HG02840 (cell line): Measurements from ENCODE around the gene DNASE1L1.

Experiments
- ATAC-seq: cut with Tn5 transposase; IDR thresholded peaks from one replicate; pipeline ENCODE4 v1.9.1; 2021; ENCODE audit warnings: mild to moderate bottlenecking, moderate library complexity, moderate number of reproducible peaks; ENCODE audit not compliant: unreplicated experiment, low FRiP score

DNASE1L1 gene, protein sequence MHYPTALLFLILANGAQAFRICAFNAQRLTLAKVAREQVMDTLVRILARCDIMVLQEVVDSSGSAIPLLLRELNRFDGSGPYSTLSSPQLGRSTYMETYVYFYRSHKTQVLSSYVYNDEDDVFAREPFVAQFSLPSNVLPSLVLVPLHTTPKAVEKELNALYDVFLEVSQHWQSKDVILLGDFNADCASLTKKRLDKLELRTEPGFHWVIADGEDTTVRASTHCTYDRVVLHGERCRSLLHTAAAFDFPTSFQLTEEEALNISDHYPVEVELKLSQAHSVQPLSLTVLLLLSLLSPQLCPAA

DNA sequence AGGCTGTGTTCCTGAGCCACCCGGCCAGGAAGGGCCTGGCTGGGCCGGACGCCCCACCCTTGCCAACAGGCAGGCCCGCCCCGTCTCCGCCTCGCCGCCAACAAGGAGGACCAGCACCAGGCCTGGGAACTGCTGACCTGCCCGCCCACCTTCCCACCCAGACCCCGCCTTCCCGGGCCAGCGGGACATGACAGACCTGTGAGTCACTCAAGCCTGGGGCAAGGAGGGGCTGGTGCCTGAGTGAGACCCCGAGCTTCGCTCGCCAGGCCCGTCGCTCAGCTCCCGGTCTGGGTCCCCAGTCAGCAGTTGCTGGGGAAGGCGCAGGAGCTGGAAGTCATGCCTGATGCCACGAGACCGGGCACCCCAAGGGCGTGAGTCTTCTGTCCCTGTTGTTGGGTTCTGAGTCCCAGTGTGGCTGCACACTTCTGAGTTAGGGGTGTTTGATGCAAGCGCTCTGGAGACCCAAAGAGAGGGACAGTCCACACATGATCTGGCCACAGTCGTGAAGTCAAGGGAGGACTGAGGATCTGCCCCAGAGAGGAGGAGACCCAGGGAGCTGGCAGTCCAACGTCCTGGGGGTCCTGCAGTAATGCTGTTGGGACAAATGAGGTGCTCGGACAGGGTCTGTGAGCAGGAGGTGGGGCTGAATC is at the start of gene DNASE1L1:
TSS of gene DNASE1L1 (minus strand) at position 33 of the 650 bp plus-strand sequence. CDS start 3,686 bp downstream, outside the sequence.
- ATAC-seq = no peak

DNA sequence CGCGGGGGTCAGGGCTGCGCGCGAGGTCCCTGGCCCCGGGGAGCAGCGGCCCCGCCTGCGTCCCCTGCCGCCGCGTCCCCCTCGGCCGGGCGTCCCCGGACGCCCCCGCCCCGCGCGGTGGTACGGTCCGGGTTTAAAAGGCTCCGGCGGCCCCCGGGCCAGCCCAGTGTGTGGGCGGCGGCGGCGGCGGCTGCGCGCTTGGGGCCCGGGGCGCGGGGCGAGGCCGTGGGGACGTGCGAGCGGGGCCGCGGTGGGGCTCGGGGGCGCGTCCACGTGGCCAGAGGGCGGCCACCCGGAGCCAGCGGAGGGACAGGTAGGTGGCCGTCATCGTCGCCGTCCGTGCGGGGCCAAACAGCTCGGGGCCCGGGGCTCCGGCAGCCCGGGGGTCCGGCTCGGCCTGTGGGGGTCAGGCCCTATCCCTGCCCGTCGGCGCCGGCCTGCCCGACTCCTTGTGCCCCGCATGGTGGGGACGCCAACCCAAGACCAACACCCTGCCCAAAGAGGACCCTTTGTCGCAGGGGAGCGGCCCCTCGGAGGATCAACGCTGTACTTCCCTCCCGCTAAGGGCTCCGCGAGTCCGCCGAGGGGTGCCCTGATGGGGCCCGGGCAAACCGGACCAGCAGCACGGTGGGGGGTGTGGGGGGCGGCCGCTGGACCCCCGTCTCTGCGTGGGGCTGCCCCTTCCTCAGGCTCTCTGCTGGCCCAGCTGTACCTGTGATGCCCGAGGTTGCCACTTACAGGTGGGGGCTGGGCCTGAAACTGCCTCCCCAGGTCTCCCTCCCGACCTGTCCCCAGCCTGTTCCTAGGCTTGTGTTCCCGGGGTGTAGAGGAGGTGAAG is 49.3 kb upstream of the DNASE1L1 start, which contains the start of gene PLXNA3:
TSS of gene PLXNA3 (plus strand) at position 166 of the 838 bp plus-strand sequence. CDS start 1,903 bp downstream, outside the sequence.
- ATAC-seq = peak; percentile 54

DNA sequence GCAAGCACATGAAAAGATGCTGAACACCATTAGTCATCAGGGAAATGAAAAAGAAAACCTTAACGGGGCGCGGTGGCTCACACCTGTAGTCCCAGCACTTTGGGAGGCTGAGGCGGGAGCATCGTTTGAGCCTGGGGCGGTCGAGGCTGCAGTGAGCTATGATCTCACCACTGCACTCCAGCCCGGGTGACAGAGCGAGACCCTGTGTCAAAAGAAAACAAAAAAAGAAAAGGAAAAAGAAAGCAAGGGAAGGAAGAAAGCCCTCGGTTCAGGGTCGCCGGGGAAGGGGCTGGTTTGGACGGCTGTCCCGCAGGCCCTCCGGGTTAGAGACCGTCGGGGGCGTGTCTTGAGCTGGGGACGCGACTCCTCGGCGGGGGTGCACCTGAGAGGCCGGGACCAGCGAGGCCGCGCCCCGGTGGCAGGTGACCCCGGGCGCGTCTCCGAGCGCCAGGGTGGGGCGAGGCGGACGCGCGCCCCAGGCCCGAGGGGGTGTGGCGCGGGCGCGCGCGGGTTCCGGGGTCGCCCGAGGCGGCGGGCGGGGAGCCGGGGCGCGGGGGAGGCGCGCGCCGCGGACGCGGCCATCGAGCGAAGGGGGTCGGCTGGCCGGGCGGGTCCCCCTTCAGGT is 48.5 kb upstream of the DNASE1L1 start:
- peak; percentile 46 for ATAC-seq

DNA sequence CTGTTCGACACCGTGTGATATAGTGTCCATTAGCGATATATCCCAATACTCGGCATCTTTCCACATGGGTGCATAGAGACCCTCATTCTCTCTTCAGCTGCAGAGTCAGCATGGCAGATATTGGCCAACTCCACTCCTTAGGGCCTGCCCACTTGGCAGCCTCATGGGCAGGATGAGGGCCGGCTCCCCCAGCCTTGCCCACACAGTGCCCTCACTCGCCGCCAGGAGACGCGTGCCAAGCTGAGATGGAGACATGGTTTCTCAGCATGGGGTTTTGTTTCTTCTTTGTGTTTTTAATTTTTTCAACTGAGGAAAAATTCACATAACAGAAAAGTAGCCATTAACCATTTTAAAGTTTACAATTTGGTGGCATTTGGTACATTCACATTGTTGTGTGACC is 43.8 kb upstream of the DNASE1L1 start:
- ATAC-seq = no peak

DNA sequence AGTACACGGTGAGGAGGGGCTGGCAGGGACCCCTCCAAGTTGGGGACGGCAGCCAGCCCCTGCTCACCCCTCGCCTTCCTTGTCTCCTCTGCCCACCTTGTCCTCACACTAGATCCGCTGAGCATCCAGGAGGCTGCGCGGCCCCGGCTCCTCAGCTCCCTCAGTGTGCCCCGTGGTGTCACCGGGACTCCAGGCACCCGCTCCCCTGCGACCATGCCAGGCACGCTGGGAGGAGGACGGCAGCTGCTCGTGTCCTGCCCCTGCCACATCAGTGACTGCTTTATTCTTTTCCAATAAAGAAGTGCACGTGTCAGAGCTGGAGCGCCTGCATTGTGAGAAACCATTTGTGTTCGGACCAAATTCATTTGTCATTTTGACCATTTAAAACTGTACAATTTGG is 41.3 kb upstream of the DNASE1L1 start:
- ATAC-seq = no peak

DNA sequence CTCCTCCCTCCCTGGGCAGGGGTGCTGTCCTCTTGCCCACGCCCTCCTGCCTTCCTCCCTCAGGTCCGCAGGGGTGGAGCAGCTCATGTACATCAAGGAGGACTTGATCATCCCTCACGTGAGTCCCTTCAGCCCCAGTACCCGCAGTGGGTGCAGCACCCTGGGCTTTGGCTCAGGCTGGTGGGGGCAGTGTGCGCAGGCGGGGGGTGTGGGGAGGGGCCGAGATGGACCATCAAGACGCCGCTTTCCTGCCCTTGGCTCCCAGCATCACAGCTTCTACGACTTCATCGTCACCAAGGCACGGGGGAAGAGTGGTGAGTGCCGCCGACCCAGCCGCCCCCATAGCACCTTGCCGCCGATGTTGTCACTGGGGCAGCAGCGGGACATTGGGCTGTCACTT is 40.6 kb upstream of the DNASE1L1 start:
- no peak for ATAC-seq

DNA sequence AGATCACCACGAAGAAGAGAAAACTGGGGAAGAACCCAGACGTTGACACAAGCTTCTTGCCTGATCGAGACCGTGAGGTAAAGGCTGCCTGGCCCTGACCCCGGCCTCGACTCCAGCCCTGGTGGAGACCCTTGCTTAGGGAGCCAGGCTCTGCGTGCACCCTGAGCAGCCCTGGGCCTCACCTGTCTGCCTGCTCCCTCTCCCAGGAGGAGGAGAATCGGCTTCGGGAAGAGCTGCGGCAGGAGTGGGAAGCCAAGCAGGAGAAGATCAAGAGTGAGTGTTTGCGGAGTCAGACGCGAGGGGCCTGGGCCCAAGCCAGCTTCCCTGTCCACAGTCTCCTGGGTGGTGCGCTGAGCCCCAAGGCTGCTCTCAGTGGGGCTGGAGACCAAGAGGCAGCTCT is 39.4 kb upstream of the DNASE1L1 start:
- ATAC-seq = no peak

DNA sequence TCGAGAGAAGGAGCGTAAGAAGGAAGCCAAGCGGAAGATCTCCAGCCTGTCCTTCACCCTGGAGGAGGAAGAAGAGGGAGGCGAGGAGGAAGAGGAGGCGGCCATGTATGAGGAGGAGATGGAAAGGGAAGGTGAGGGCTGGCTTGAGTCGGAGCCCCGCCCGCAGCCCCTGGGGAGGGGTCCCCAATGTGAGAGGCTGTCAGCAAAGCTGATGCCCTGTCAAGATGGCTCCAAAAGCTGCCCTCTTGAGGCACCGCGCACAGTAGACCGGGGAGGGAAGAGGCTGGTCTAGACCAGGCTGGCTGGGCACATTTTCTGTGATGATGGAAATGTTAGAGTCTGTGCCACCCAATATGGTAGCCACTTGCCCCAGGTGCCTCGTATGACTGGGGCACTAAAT is 37.4 kb upstream of the DNASE1L1 start:
- no peak for ATAC-seq

DNA sequence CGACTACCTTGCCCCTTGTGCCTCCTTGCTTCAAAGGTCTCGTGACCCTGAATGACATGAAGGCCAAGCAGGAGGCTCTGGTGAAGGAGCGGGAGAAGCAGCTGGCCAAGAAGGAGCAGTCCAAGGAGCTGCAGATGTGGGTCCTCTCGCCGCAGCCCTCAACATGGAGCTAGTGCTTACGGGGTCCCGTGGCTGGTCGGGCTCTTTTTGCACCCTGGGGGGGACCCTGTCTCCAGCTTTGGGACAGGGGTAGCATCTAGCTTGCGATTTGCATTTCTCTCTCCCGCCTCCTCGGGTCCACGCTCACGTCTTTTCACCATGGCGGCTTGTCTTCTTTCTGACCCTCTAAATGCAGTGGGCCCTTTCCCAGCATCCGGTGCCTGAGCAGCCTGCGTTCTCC is 36.7 kb upstream of the DNASE1L1 start:
- ATAC-seq = no peak

DNA sequence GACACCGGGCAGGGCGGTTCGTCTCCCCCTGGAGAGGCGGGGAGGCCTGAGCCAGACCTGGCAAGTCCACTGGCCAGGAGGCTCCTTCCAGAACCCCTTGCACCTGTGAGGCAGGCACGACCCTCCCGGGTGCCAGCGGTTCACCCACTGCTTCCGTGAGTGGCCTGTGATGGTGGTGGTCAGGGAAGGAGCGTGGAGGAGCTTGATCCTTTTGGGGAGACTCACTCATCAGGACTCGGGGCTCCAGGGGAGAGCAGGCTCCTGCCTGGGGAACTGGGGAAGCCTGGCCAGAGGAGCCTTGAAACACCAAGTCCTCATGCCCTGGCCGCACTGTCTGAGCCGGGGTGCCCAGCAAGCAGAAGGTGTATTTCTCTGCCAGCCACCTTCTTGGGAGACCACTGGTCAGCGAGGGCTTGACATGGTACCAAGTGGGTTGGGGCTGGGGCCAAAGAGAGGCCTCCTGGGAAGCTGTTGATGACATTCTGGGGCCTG is 35.7 kb upstream of the DNASE1L1 start:
- ATAC-seq = no peak

DNA sequence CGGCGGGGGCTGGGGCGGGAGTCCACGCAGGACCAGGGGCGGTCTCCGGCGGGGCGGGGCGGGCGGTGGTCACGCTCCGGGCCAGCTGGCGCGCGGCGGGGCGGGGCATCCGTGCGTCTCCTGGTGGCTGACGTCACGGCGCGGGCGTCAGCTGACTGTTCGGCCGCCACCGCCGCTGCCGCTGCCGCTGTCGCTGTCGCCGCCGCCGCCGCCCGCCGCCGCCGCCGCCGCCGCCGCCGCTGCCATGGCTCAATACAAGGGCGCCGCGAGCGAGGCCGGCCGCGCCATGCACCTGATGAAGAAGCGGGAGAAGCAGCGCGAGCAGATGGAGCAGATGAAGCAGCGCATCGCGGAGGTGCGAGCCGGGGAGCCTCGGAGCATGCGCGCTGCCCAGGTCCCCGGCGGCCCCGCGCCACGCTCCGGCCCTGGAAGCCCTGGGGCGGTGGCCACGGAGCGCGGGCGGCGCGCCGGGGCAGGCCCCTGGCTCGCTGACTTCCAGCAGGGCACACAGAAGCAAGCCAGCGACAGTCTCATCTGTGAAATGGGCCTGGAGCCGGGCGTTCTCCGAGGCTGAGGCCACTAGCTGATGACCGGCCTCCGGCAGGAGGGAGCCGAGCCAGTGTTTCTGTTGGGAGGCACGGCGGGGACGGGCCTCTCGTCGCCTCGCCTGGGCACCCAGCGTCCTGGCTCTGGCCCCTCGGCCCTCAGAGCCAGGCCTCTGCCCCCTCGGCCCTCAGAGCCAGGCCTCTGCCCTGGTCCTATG is 35.1 kb upstream of the DNASE1L1 start, which contains the start of gene FAM50A:
TSS of gene FAM50A (plus strand) at position 150 of the 763 bp plus-strand sequence. CDS start at position 245, 95 bp downstream.
- ATAC-seq = peak; percentile 55

DNA sequence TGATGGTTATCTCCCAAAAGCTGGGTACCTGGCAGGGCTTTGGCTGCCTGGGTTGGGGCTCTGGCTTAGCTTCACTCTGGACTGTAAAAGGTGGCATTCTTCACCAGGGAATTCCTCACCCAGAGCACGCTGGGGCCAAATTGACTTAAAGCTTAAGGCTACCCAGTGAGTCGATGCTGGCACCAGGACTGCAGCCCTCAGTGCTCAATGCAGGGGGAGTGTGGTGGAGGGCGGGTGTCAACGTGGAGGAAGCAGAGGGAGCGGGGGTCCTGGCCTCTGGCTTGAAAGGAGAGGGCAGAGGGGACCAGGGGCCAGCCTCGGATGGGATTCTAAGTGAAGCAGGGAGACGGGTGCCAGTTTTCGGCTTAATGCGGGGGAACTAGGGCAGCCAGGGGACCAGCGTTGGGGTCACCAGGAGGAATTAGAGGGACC is 34.4 kb upstream of the DNASE1L1 start:
- ATAC-seq = no peak

DNA sequence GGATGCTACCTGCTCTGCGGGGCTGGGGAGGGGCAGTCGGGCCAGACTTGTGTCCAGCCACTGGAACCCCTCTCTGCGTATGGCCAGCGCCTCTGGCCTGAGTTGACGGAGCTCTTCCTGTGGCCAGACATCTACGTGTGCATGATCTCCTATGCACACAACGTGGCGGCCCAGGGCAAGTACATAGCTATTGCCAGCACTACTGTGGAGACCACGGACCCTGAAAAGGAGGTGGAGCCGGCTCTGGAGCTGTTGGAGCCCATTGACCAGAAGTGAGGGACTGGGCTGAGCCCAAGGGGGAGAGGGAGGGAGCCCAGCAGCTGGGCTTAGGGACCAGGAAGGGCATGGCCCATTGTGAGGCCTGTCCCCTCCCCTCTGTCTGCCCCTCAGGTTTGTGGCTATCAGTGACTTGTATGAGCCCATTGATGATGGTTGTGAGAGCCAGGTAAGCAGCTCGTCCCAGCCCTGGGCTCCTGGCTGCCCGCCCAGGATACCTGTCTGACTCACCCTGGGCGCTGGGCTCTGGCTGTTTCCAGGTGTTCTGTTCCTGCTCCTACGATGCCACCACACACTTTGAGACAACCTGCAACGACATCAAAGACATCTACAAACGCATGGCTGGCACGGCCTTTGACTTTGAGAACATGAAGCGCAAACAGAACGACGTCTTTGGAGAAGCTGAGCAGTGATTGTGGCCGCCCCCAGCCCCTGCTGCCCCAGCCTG is 33.1 kb upstream of the DNASE1L1 start:
- ATAC-seq = no peak

DNA sequence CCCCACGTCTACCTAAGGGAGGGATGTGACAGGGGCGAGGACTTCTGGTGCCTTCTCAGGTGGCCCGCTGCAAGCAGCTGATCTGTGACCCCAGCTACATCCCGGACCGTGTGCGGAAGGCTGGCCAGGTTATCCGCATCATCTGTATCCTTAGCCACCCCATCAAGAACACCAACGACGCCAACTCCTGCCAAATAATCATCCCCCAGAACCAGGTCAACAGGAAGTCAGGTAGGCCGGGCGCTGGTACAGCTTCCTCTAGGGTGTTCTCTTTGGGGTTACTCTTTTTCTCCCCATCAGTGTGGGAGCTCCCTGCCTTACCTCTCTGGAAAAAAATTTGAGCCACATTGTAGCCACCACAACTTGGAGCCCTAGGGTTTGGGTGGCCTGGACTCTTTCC is 32.5 kb upstream of the DNASE1L1 start:
- no peak for ATAC-seq

DNA sequence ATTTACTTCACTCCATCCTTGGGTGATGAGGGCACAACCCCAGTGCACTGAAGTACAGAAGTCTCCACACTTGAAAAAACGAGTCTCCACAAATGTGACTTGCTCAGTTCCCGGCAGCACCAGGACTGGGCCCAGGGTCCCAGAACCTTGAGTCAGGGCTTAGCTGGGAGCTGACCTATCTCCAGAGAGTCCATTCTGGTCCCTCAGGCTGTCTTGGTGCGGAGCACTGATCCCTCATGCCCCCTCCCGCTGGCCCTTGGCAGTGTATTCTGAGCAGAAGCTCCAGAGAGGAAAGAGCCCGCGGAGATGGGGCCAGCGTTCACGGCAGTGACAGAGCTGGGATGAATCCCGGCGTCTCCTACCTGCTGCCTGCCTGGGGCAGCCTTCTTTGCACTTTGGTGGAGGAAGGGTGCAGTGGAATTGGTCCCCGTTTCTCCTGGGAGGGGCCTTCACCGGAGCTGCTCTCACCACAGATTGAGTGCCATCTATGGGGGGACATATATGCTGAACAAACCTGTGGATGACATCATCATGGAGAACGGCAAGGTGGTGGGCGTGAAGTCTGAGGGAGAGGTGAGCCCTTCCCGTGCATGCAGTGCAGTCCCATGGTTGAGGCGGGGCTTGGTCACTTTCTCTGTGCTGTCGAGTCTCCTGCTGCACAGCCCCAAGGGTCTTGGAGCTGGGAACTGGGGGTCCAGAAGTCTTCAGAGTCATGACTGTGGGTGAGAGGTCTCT is 31.7 kb upstream of the DNASE1L1 start:
- no peak for ATAC-seq

DNA sequence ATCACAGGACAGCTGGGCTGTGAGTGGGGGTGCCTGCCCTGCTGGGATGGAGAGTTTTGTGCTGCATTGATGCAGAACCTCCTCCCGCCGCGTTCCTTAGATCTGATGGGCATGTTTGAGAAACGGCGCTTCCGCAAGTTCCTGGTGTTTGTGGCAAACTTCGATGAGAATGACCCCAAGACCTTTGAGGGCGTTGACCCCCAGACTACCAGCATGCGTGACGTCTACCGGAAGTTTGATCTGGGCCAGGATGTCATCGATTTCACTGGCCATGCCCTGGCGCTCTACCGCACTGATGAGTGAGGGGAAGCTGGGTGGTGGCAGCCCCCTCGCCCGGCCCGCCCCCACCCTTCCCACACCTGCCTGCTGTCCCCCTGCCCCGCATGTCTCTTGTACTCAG is 30.8 kb upstream of the DNASE1L1 start:
- no peak for ATAC-seq

DNA sequence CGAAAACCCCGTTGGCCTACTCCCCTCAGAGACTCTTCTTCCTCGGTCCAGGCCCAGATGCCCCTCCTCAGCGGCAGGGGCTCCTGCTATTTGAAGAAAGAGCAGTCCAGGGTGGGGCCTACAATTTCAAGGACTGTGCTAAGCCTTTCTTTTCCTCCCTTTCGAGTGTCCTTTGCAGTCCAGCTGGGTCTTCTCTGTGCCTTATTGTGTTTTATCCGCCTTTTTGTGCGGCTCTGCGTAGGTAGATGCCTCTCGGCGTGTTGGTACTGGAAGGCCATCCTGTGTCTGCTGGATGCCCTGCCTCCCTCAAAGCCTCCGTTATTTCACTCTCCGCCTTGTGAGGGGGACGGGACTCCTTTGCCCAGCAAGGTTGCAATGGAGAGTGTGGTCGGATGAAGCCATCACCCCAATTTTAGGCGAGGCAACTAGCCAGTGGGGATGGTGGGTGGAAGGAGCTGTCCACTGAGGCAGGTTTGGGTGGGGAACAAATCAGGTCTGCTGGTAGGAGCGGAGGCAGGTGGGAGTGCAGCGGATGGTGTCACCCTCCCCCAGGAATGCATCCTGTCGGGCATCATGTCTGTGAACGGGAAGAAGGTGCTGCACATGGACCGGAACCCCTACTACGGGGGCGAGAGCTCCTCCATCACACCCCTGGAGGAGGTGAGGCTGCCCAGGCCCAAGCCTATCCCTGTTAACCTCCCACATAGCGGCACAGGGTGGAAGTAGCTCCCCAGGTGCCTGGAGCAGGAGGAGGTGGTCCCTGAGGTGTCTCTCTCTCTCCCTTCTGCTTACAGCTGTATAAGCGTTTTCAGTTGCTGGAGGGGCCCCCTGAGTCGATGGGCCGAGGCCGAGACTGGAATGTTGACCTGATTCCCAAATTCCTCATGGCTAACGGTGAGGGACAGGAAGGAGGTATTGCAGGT is 29.2 kb upstream of the DNASE1L1 start:
- no peak for ATAC-seq
